ENCODE results near the gene SLC25A24. TPM values are rescaled to one million over a fixed set of nuclear protein-coding genes. Genes with fewer than 3 reads are reported as not detected.

The SLC25A24 gene
- total RNA-seq, 1 experiment from 2014 or later = 23.6 TPM

GRCh38 chr1:108190001-108190634 lies 10.0 kb downstream of the SLC25A24 start:
- H3K27ac ChIP-seq (ENCODE audit: low read depth, low read length) = no peak overlapping the region
- ATAC-seq (no peak), DNase-seq (ENCODE audit: low read depth, low spot score) (no peak)
- BruUV-seq (replicated peaks) = no TSS peak
- no peaks in the 10 kb centered on the region for H3K9me2 ChIP-seq (ENCODE audit: insufficient read depth)
- CTCF ChIA-PET = no interaction called here
- H2AFZ ChIP-seq (ENCODE audit: low read depth, low read length, poor library complexity, severe bottlenecking) = no peak overlapping the region
- no peak for TF ChIP-seq ATF3 (IDR thresholded peaks at IDR 0.05)
- TF ChIP-seq FOSL1 (IDR thresholded peaks at IDR 0.05; ENCODE audit: low read depth) = no peak
- TF ChIP-seq ELF1 (IDR thresholded peaks at IDR 0.05; ENCODE audit: borderline replicate concordance, low read depth) = no peak
- no peak for TF ChIP-seq CBX3 (IDR thresholded peaks at IDR 0.05; ENCODE audit: low read depth)
- no peak for TF ChIP-seq MAX (IDR thresholded peaks at IDR 0.05)
- TF ChIP-seq ZFX (IDR thresholded peaks at IDR 0.05) = no peak
- no peak for TF ChIP-seq YY1 (IDR thresholded peaks at IDR 0.05; ENCODE audit: extremely low read depth, insufficient replicate concordance, low read depth, low read length)
- TF ChIP-seq, protein P1, sequence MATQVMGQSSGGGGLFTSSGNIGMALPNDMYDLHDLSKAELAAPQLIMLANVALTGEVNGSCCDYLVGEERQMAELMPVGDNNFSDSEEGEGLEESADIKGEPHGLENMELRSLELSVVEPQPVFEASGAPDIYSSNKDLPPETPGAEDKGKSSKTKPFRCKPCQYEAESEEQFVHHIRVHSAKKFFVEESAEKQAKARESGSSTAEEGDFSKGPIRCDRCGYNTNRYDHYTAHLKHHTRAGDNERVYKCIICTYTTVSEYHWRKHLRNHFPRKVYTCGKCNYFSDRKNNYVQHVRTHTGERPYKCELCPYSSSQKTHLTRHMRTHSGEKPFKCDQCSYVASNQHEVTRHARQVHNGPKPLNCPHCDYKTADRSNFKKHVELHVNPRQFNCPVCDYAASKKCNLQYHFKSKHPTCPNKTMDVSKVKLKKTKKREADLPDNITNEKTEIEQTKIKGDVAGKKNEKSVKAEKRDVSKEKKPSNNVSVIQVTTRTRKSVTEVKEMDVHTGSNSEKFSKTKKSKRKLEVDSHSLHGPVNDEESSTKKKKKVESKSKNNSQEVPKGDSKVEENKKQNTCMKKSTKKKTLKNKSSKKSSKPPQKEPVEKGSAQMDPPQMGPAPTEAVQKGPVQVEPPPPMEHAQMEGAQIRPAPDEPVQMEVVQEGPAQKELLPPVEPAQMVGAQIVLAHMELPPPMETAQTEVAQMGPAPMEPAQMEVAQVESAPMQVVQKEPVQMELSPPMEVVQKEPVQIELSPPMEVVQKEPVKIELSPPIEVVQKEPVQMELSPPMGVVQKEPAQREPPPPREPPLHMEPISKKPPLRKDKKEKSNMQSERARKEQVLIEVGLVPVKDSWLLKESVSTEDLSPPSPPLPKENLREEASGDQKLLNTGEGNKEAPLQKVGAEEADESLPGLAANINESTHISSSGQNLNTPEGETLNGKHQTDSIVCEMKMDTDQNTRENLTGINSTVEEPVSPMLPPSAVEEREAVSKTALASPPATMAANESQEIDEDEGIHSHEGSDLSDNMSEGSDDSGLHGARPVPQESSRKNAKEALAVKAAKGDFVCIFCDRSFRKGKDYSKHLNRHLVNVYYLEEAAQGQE (IDR thresholded peaks at IDR 0.05; ENCODE audit: low read depth) = no peak
- no peak for TF ChIP-seq SIN3A (IDR thresholded peaks at IDR 0.05; ENCODE audit: low read depth)
- no peak for TF ChIP-seq CEBPB (IDR thresholded peaks at IDR 0.05; ENCODE audit: low read depth)
- TF ChIP-seq SRF (IDR thresholded peaks at IDR 0.05; ENCODE audit: low read depth) = no peak
- no peak for TF ChIP-seq CTCF (IDR thresholded peaks at IDR 0.05 in 2 of 3, conservative IDR thresholded peaks at IDR 0.05 in 1 of 3; ENCODE audit: borderline replicate concordance in 1 of 3, insufficient read depth in 1 of 3, low read depth in 2 of 3, low read length in 2 of 3)
- no peak for TF ChIP-seq TCF7L2 (IDR thresholded peaks at IDR 0.05; ENCODE audit: borderline replicate concordance, extremely low read depth, insufficient read depth, insufficient read length)
- no peak for TF ChIP-seq JUND (IDR thresholded peaks at IDR 0.05)
- no peak for TF ChIP-seq POLR2AphosphoS5 (IDR thresholded peaks at IDR 0.05; ENCODE audit: low read depth, low read length)
- TF ChIP-seq, protein P2, sequence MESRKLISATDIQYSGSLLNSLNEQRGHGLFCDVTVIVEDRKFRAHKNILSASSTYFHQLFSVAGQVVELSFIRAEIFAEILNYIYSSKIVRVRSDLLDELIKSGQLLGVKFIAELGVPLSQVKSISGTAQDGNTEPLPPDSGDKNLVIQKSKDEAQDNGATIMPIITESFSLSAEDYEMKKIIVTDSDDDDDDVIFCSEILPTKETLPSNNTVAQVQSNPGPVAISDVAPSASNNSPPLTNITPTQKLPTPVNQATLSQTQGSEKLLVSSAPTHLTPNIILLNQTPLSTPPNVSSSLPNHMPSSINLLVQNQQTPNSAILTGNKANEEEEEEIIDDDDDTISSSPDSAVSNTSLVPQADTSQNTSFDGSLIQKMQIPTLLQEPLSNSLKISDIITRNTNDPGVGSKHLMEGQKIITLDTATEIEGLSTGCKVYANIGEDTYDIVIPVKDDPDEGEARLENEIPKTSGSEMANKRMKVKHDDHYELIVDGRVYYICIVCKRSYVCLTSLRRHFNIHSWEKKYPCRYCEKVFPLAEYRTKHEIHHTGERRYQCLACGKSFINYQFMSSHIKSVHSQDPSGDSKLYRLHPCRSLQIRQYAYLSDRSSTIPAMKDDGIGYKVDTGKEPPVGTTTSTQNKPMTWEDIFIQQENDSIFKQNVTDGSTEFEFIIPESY (IDR thresholded peaks at IDR 0.05; ENCODE audit: extremely low read depth, insufficient replicate concordance, low read length) = no peak
- RAD21 ChIA-PET (ENCODE audit: low non-redundant PET in 1 of 2, low total read pairs in 2 of 2, uncharacterized antibody in 2 of 2, unreplicated experiment in 2 of 2) = no interaction called here
- no peaks in the 10 kb centered on the region for H3K4me1 ChIP-seq (ENCODE audit: control insufficient read depth in 1 of 2, insufficient read depth in 2 of 2, low read length in 2 of 2)
- H3K9ac ChIP-seq (ENCODE audit: low read length) = no peak overlapping the region
- intact Hi-C loops (cut with micrococcal nuclease) = no loop called here
- H3K9me3 ChIP-seq (ENCODE audit: control insufficient read depth in 1 of 2, insufficient read depth in 1 of 2, low read depth in 1 of 2, low read length in 2 of 2) = no peaks in the 10 kb centered on the region
- POLR2A ChIA-PET = no interaction called here
- no peak overlapping the region for H3K4me2 ChIP-seq (ENCODE audit: low read length)
- H3K4me3 ChIP-seq (replicated peaks in 1 of 2; ENCODE audit: low read depth in 1 of 2, low read length in 2 of 2) = no peak overlapping the region
- peaks cover 0 to under 1% of the 10 kb centered on the region in 2 experiments; a peak in 2 of 4 replicates for H3K36me3 ChIP-seq (ENCODE audit: control insufficient read depth in 1 of 2, insufficient read depth in 2 of 2, low read length in 2 of 2)
- H3K27me3 ChIP-seq (ENCODE audit: insufficient read depth, low read length) = no peaks in the 10 kb centered on the region
- no peaks in the 10 kb centered on the region for H4K20me1 ChIP-seq (ENCODE audit: insufficient read depth)
- H3K79me2 ChIP-seq (ENCODE audit: insufficient read depth, low read length) = peaks cover 77% of the 10 kb centered on the region
